Measurements from ENCODE around the gene EFCAB13. TPM values are rescaled to one million over a fixed set of nuclear protein-coding genes. Genes with fewer than 3 reads are reported as not detected.

EFCAB13 gene
- total RNA-seq (9.2 and 10.0 TPM in 2 replicates), polyA plus RNA-seq (1.0 and 1.3 TPM in 2 replicates), polyA minus RNA-seq (ENCODE audit: low replicate concordance) (not detected in 2 replicates)
- 0.70 and 1.3 TPM in 2 replicates for polyA plus RNA-seq (2012)

DNA sequence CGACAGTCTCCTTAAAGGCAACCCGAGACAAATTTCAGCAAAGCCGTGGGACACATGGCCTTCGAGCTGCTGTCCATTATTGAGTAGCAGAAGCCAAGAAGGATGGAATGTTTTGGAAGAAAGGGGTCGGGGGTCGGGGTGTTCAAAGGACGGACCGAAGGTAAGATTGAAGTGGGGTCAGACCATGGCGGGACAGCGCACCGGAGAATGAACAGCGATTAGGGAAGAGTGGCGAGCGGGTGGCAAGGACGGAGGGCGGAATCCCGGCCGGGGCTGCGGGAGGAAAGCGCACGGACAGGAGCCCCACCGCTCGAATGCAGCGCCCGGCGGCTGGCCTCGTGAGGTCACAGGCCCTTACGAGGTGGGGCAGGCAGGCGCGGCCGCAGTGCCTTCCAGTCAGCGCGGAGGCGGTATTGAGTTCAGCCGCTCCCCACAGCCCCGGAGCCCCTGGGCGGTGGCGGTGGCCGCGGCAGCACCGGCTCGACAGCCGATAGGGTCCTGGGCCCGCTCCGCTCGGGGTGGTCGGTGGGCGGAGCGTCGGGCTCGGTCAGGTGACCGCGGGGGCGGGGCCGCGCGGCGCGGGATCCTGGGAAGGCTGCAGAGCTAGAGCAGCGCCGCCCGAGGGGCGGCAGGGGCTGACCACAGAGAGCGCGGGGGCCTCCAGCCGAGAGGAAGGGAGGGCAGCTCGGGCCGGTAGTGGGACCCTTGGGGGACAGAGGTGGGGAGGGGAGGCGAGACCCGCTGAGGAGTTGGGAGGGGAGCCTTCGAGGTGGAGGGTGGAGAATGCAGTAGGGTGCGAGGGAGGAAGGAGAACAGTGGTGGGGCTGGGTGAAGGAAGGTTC is at the start of gene EFCAB13:
TSS of gene EFCAB13 (plus strand) at position 574 of the 842 bp plus-strand sequence. CDS start 4,399 bp downstream, outside the sequence.
- Histone ChIP-seq H3K9ac (ENCODE audit: insufficient read depth, low read length) (peak within 1 kb of the TSS; percentile 68), H3K27me3 (ENCODE audit: control insufficient read depth, insufficient read depth, low read length) (no peaks in the 10 kb centered on the region), H3K4me3 (replicated peaks in 1 of 4; ENCODE audit: control extremely low read depth in 1 of 4, insufficient read depth in 1 of 4, low read depth in 3 of 4, low read length in 4 of 4) (peak within 1 kb of the TSS; percentile 70 to 86 (median 78)), H3K4me2 (ENCODE audit: extremely low read depth, insufficient read depth, low read length) (peak within 1 kb of the TSS; percentile 93), H3K36me3 (ENCODE audit: control insufficient read depth, insufficient read depth, low read length) (no peaks in the 10 kb centered on the region), H3K9me3 (ENCODE audit: control insufficient read depth, insufficient read depth, low read depth, low read length) (no peaks in the 10 kb centered on the region), H4K20me1 (ENCODE audit: control insufficient read depth, extremely low read depth, insufficient read depth, low read length) (no peaks in the 10 kb centered on the region), H3K27ac (ENCODE audit: insufficient read depth, low read length) (peak within 1 kb of the TSS; percentile 82), H2AFZ (ENCODE audit: low read length) (peak within 1 kb of the TSS; percentile 97), H3K4me1 (ENCODE audit: control insufficient read depth, extremely low read depth, insufficient read depth, low read length) (no peaks in the 10 kb centered on the region), H3K79me2 (ENCODE audit: control insufficient read depth, insufficient read depth, low read length) (no peaks in the 10 kb centered on the region)
- peak; percentile 76 to 81 for DNase-seq (ENCODE audit: low read depth in 2 of 2)
- TF ChIP-seq EZH2 (IDR thresholded peaks at IDR 0.05; ENCODE audit: low read length, missing control alignments): no peak
- TF ChIP-seq, protein P1, sequence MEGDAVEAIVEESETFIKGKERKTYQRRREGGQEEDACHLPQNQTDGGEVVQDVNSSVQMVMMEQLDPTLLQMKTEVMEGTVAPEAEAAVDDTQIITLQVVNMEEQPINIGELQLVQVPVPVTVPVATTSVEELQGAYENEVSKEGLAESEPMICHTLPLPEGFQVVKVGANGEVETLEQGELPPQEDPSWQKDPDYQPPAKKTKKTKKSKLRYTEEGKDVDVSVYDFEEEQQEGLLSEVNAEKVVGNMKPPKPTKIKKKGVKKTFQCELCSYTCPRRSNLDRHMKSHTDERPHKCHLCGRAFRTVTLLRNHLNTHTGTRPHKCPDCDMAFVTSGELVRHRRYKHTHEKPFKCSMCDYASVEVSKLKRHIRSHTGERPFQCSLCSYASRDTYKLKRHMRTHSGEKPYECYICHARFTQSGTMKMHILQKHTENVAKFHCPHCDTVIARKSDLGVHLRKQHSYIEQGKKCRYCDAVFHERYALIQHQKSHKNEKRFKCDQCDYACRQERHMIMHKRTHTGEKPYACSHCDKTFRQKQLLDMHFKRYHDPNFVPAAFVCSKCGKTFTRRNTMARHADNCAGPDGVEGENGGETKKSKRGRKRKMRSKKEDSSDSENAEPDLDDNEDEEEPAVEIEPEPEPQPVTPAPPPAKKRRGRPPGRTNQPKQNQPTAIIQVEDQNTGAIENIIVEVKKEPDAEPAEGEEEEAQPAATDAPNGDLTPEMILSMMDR (conservative IDR thresholded peaks at IDR 0.05 in 1 of 2, IDR thresholded peaks at IDR 0.05 in 1 of 2; ENCODE audit: low read depth in 1 of 2, low read length in 2 of 2): no peak

DNA sequence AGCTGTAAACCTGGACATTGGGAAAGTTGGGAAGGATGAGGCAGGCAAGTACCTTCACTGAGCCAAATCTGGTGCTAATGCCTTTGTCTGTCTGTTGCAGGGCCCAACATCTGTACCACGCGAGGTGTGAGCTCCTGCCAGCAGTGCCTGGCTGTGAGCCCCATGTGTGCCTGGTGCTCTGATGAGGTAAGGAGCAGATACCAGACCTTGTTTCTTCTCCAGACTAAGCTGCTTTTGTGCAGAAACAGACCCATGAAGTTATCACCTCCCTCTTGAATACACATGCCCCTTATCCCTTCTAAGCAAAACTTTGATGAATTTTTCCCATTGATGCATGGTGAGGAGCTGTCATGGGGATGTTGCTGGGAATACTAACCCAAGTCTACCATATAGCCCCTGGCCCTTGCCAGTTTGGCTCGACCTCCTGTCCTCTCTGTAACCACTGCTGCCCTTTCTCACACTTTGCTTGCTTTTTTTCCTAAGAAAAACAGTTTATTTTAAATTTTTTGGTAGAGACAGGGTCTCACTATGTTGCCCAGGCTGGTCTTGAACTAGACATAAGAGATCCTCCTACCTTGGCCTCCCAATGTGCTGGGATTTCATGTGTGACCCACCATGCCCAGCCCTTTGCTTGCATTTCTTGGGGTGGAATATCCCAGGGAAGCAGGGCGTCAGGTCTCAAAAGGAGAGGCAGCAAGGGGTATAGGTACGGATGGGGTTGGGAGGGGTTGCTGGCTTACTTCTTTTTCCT is 49.3 kb upstream of the EFCAB13 start:
- H3K27ac ChIP-seq (ENCODE audit: insufficient read depth, low read length): no peak overlapping the region
- H3K27me3 ChIP-seq (ENCODE audit: control insufficient read depth, insufficient read depth, low read length): no peaks in the 10 kb centered on the region
- H3K4me1 ChIP-seq (ENCODE audit: control insufficient read depth, extremely low read depth, insufficient read depth, low read length): peaks cover 37% of the 10 kb centered on the region
- H4K20me1 ChIP-seq (ENCODE audit: control insufficient read depth, extremely low read depth, insufficient read depth, low read length): no peaks in the 10 kb centered on the region
- TF ChIP-seq EZH2 (IDR thresholded peaks at IDR 0.05; ENCODE audit: low read length, missing control alignments): no peak
- TF ChIP-seq, protein P1 (conservative IDR thresholded peaks at IDR 0.05 in 1 of 2, IDR thresholded peaks at IDR 0.05 in 1 of 2; ENCODE audit: low read depth in 1 of 2, low read length in 2 of 2): no peak
- no peak for DNase-seq (ENCODE audit: low read depth in 2 of 2)
- no peaks in the 10 kb centered on the region for H3K79me2 ChIP-seq (ENCODE audit: control insufficient read depth, insufficient read depth, low read length)
- H3K4me2 ChIP-seq (ENCODE audit: extremely low read depth, insufficient read depth, low read length): no peak overlapping the region
- no peak overlapping the region for H3K4me3 ChIP-seq (replicated peaks in 1 of 4; ENCODE audit: control extremely low read depth in 1 of 4, insufficient read depth in 1 of 4, low read depth in 3 of 4, low read length in 4 of 4)
- H3K36me3 ChIP-seq (ENCODE audit: control insufficient read depth, insufficient read depth, low read length): no peaks in the 10 kb centered on the region
- no peak overlapping the region for H2AFZ ChIP-seq (ENCODE audit: low read length)
- no peak overlapping the region for H3K9ac ChIP-seq (ENCODE audit: insufficient read depth, low read length)
- no peaks in the 10 kb centered on the region for H3K9me3 ChIP-seq (ENCODE audit: control insufficient read depth, insufficient read depth, low read depth, low read length)

Measured in fibroblast of lung (primary cell).